Uterus (tissue), 2 donors: ENCODE data around the gene ZNF576.

Experiments
- CTCF ChIP-seq, 4 experiments: fragments of 200-600 bp in 2 of 4; fragments of 450-650 bp in 2 of 4; sonication (generic) in 2 of 4; IDR thresholded peaks; one replicate each; pipeline ENCODE4 v1.5.1; 2016 to 2019; ENCODE audit warnings: antibody characterized with exemption in 4 of 4, mild to moderate bottlenecking in 2 of 4, moderate library complexity in 1 of 4
- POLR2A ChIP-seq, 2 donors: fragments of 450-650 bp; IDR thresholded peaks; one replicate each; pipeline ENCODE4 v1.6.1; 2016; ENCODE audit warnings: antibody characterized with exemption in 2 of 2, mild to moderate bottlenecking in 1 of 2, moderate library complexity in 1 of 2

- no peak for TF ChIP-seq CTCF (IDR thresholded peaks at IDR 0.05)
- no peak for TF ChIP-seq POLR2A (IDR thresholded peaks at IDR 0.05)
Measured at GRCh38 chr19:43595605-43595998, 793 bp upstream of the ZNF576 start.
